UCSD-AML1 (cell line): ENCODE results near the gene STYX.

Source experiments
- DNase-seq: peaks from one replicate; lab custom pipeline; 2025; ENCODE audit not compliant: unreplicated experiment; lab: John Stamatoyannopoulos, UW

The STYX gene

GRCh38 chr14:52783206-52783605 is 53.2 kb downstream of the STYX start:
- no peak for DNase-seq

GRCh38 chr14:52786887-52787286 is 56.9 kb downstream of the STYX start:
- no peak for DNase-seq

- no peak for DNase-seq
Observed at GRCh38 chr14:52789118-52789517, 59.2 kb downstream of the STYX start.

GRCh38 chr14:52790011-52790755 is 60.2 kb downstream of the STYX start:
- no peak for DNase-seq

- no peak for DNase-seq
Observed at GRCh38 chr14:52790756-52791222, 60.8 kb downstream of the STYX start.

GRCh38 chr14:52791223-52792096 is 61.5 kb downstream of the STYX start, which contains the start of gene GNPNAT1:
Gene GNPNAT1 (minus strand): TSS chr14:52791607. CDS start chr14:52784650, 6,957 bp downstream.
- peak; percentile 91 for DNase-seq

- no peak for DNase-seq
Observed at GRCh38 chr14:52792097-52792415, 62.1 kb downstream of the STYX start.

GRCh38 chr14:52793061-52793460 is 63.1 kb downstream of the STYX start:
- no peak for DNase-seq

GRCh38 chr14:52797653-52798052 is 67.7 kb downstream of the STYX start:
- DNase-seq = no peak

GRCh38 chr14:52798826-52799225 is 68.9 kb downstream of the STYX start:
- DNase-seq = peak; percentile 12

- no peak for DNase-seq
Observed at GRCh38 chr14:52801014-52801712, 71.2 kb downstream of the STYX start.

- DNase-seq = no peak
Observed at GRCh38 chr14:52802597-52802996, 72.6 kb downstream of the STYX start.

GRCh38 chr14:52806115-52806514 is 76.1 kb downstream of the STYX start:
- DNase-seq = no peak

GRCh38 chr14:52808101-52808500 is 78.1 kb downstream of the STYX start:
- DNase-seq = no peak

- DNase-seq = no peak
Observed at GRCh38 chr14:52821805-52822250, 91.9 kb downstream of the STYX start.

- DNase-seq = no peak
Observed at GRCh38 chr14:52824462-52824861, 94.5 kb downstream of the STYX start.
